HepG2 (cell line): ENCODE measurements around the gene CCDC177. TPM values are rescaled to one million over a fixed set of nuclear protein-coding genes. Genes with fewer than 3 reads are reported as not detected.
A peak's percentile ranks its signal among the peaks of the same experiment; 100 is the strongest.

Experiments used
- AHR ChIP-seq: IDR thresholded peaks from 2 replicates; pipeline ENCODE4 v1.6.1; 2018; ENCODE audit warnings: missing genetic modification reagents, missing compliant biosample characterization
- CBFB ChIP-seq: sonication (generic); formaldehyde crosslinking; IDR thresholded peaks from 2 replicates; pipeline ENCODE4 v1.4.0; 2020; ENCODE audit warnings: missing genetic modification reagents
- NFIB ChIP-seq: sonication (generic); formaldehyde crosslinking; IDR thresholded peaks from 2 replicates; pipeline ENCODE4 v1.9.0; 2021; ENCODE audit warnings: missing genetic modification reagents, mild to moderate bottlenecking, borderline replicate concordance
- SALL2 ChIP-seq: sonication (generic); formaldehyde crosslinking; IDR thresholded peaks from 2 replicates; pipeline ENCODE4 v1.8.1; 2023; ENCODE audit warnings: mild to moderate bottlenecking, missing genetic modification reagents, inconsistent platforms
- SP1 ChIP-seq, 2 experiments: fragments of 450-650 bp in 1 of 2; sonication (generic) in 1 of 2; formaldehyde crosslinking in 1 of 2; IDR thresholded peaks; 2 replicates each; pipeline versions ENCODE4 v1.4.0 to v1.6.1; 2016 to 2020; ENCODE audit warnings: missing genetic modification reagents in 1 of 2
- SPEN ChIP-seq: sonication (generic); formaldehyde crosslinking; IDR thresholded peaks from 2 replicates; pipeline ENCODE4 v1.5.1; 2020; ENCODE audit warnings: low read depth, mild to moderate bottlenecking, missing genetic modification reagents
- SSRP1 ChIP-seq: IDR thresholded peaks from 2 replicates; pipeline ENCODE4 v1.6.1; 2016; ENCODE audit warnings: control low read depth
- TBX2 ChIP-seq: sonication (generic); formaldehyde crosslinking; IDR thresholded peaks from 2 replicates; pipeline ENCODE4 v1.5.0; 2020; ENCODE audit warnings: missing genetic modification reagents, mild to moderate bottlenecking, borderline replicate concordance
- ZNF263 ChIP-seq: sonication (generic); formaldehyde crosslinking; IDR thresholded peaks from 2 replicates; pipeline ENCODE4 v1.4.0; 2020; ENCODE audit warnings: missing genetic modification reagents
- ZNF354B ChIP-seq: sonication (generic); formaldehyde crosslinking; IDR thresholded peaks from 2 replicates; pipeline ENCODE4 v1.8.0; 2022; ENCODE audit warnings: mild to moderate bottlenecking, missing genetic modification reagents
- ZNF644 ChIP-seq: IDR thresholded peaks from 2 replicates; pipeline ENCODE4 v1.6.1; 2016; ENCODE audit warnings: low read depth
- ZNF782 ChIP-seq: sonication (generic); formaldehyde crosslinking; IDR thresholded peaks from 2 replicates; pipeline ENCODE4 v1.4.0; 2020; ENCODE audit warnings: missing genetic modification reagents, mild to moderate bottlenecking, borderline replicate concordance
- polyA plus RNA-seq, 8 experiments: library from polyadenylated mRNA; depleted of rRNA in 3 of 8; stranded (reverse) in 7 of 8; unstranded in 1 of 8; fragments of >200 nt; fragmentation: Illumina TruSeq in 4 of 8; extraction: Trizol in 4 of 8; gene quantifications; 2 replicates each; pipeline versions ENCODE4 v1.2.1 to v1.2.3, GENCODE V29; 2011 to 2016; ENCODE audit warnings: low read depth in 4 of 8, missing spikeins in 1 of 8, mixed read lengths in 1 of 8; ENCODE audit not compliant: insufficient read depth in 1 of 8
- total RNA-seq, 5 experiments: library from RNA; depleted of rRNA; stranded (reverse); fragments of >200 nt; fragmentation: Illumina TruSeq; extraction: Trizol; gene quantifications; 2 replicates each; pipeline ENCODE4 v1.2.3, GENCODE V29; 2016; ENCODE audit warnings: low read depth in 1 of 5
- TF ChIP-seq, protein P1 (sequence below): sonication (generic); formaldehyde crosslinking; IDR thresholded peaks from 2 replicates; pipeline ENCODE4 v1.9.0; 2021; ENCODE audit warnings: missing genetic modification reagents, mild to moderate bottlenecking, borderline replicate concordance
- TF ChIP-seq, protein P2 (sequence below): fragments of 450-650 bp; IDR thresholded peaks from 2 replicates; pipeline ENCODE4 v1.6.1; 2017
- TF ChIP-seq, protein P3 (sequence below): sonication (generic); formaldehyde crosslinking; IDR thresholded peaks from 2 replicates; pipeline ENCODE4 v1.4.0; 2020; ENCODE audit warnings: missing genetic modification reagents
- TF ChIP-seq, protein P4 (sequence below): sonication (generic); formaldehyde crosslinking; IDR thresholded peaks from 2 replicates; pipeline ENCODE4 v1.4.0; 2020; ENCODE audit warnings: missing genetic modification reagents, borderline replicate concordance
- TF ChIP-seq, protein P5 (sequence below): sonication (generic); formaldehyde crosslinking; IDR thresholded peaks from 2 replicates; pipeline ENCODE4 v1.4.0; 2020; ENCODE audit warnings: missing genetic modification reagents, borderline replicate concordance

Gene CCDC177
- total and polyA plus RNA-seq, 2 of the 13 experiments (the other 11 are each of a cell fraction or from before 2014, with no cell fraction given) = not detected

DNA sequence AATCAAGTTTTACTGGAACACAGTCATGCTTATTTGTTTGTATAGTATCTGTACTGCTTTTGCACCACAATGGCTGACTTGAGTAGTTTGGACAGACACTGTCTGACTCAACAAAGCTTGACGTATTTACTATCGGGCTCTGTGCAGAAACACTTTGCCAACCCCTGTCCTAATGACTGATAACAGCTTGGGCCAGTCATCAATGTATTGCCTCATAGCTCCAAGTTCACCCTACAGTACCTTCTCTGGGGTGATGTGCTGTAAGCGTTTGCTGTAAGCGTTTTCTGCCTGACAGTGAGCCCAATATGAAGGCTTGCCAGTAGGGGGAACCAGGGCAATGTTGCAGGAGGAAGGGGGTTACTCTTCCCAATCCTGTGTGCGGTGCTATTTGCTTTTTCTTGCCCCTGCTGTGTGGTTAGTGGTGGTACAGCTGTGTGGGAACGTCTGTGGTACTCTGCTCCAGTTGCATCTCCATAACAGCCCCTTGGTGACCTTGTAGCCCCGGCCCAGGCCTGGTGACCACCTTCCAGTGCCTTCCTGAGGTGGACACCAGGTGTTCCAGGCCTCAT is 5.4 kb upstream of the CCDC177 start (continued):
- TF ChIP-seq, protein P1, sequence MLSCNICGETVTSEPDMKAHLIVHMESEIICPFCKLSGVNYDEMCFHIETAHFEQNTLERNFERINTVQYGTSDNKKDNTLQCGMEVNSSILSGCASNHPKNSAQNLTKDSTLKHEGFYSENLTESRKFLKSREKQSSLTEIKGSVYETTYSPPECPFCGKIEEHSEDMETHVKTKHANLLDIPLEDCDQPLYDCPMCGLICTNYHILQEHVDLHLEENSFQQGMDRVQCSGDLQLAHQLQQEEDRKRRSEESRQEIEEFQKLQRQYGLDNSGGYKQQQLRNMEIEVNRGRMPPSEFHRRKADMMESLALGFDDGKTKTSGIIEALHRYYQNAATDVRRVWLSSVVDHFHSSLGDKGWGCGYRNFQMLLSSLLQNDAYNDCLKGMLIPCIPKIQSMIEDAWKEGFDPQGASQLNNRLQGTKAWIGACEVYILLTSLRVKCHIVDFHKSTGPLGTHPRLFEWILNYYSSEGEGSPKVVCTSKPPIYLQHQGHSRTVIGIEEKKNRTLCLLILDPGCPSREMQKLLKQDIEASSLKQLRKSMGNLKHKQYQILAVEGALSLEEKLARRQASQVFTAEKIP (CRISPR knock-in tag) = no peak
- TF ChIP-seq NFIB (CRISPR knock-in tag) (no peak), AHR (no peak), ZNF354B (no peak), ZNF644 (peak; percentile 95), SP1 (IDR thresholded peaks at IDR 0.05) (no peak), SP1 (CRISPR knock-in tag; IDR thresholded peaks at IDR 0.05) (no peak), ZNF263 (CRISPR knock-in tag) (no peak), SSRP1 (no peak), SALL2 (CRISPR knock-in tag) (no peak), CBFB (no peak), SPEN (0 out of 2 replicates have a peak, but pooled peaks have one; percentile 31), TBX2 (CRISPR knock-in tag) (peak; percentile 91), ZNF782 (CRISPR knock-in tag) (no peak)
- TF ChIP-seq, protein P2, sequence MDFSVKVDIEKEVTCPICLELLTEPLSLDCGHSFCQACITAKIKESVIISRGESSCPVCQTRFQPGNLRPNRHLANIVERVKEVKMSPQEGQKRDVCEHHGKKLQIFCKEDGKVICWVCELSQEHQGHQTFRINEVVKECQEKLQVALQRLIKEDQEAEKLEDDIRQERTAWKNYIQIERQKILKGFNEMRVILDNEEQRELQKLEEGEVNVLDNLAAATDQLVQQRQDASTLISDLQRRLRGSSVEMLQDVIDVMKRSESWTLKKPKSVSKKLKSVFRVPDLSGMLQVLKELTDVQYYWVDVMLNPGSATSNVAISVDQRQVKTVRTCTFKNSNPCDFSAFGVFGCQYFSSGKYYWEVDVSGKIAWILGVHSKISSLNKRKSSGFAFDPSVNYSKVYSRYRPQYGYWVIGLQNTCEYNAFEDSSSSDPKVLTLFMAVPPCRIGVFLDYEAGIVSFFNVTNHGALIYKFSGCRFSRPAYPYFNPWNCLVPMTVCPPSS = no peak
- TF ChIP-seq, protein P3, sequence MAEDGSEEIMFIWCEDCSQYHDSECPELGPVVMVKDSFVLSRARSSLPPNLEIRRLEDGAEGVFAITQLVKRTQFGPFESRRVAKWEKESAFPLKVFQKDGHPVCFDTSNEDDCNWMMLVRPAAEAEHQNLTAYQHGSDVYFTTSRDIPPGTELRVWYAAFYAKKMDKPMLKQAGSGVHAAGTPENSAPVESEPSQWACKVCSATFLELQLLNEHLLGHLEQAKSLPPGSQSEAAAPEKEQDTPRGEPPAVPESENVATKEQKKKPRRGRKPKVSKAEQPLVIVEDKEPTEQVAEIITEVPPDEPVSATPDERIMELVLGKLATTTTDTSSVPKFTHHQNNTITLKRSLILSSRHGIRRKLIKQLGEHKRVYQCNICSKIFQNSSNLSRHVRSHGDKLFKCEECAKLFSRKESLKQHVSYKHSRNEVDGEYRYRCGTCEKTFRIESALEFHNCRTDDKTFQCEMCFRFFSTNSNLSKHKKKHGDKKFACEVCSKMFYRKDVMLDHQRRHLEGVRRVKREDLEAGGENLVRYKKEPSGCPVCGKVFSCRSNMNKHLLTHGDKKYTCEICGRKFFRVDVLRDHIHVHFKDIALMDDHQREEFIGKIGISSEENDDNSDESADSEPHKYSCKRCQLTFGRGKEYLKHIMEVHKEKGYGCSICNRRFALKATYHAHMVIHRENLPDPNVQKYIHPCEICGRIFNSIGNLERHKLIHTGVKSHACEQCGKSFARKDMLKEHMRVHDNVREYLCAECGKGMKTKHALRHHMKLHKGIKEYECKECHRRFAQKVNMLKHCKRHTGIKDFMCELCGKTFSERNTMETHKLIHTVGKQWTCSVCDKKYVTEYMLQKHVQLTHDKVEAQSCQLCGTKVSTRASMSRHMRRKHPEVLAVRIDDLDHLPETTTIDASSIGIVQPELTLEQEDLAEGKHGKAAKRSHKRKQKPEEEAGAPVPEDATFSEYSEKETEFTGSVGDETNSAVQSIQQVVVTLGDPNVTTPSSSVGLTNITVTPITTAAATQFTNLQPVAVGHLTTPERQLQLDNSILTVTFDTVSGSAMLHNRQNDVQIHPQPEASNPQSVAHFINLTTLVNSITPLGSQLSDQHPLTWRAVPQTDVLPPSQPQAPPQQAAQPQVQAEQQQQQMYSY (CRISPR knock-in tag) = no peak
- TF ChIP-seq, protein P4, sequence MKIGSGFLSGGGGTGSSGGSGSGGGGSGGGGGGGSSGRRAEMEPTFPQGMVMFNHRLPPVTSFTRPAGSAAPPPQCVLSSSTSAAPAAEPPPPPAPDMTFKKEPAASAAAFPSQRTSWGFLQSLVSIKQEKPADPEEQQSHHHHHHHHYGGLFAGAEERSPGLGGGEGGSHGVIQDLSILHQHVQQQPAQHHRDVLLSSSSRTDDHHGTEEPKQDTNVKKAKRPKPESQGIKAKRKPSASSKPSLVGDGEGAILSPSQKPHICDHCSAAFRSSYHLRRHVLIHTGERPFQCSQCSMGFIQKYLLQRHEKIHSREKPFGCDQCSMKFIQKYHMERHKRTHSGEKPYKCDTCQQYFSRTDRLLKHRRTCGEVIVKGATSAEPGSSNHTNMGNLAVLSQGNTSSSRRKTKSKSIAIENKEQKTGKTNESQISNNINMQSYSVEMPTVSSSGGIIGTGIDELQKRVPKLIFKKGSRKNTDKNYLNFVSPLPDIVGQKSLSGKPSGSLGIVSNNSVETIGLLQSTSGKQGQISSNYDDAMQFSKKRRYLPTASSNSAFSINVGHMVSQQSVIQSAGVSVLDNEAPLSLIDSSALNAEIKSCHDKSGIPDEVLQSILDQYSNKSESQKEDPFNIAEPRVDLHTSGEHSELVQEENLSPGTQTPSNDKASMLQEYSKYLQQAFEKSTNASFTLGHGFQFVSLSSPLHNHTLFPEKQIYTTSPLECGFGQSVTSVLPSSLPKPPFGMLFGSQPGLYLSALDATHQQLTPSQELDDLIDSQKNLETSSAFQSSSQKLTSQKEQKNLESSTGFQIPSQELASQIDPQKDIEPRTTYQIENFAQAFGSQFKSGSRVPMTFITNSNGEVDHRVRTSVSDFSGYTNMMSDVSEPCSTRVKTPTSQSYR (CRISPR knock-in tag) = peak; percentile 21; the same call in 1 of the 2 replicates
- TF ChIP-seq, protein P5, sequence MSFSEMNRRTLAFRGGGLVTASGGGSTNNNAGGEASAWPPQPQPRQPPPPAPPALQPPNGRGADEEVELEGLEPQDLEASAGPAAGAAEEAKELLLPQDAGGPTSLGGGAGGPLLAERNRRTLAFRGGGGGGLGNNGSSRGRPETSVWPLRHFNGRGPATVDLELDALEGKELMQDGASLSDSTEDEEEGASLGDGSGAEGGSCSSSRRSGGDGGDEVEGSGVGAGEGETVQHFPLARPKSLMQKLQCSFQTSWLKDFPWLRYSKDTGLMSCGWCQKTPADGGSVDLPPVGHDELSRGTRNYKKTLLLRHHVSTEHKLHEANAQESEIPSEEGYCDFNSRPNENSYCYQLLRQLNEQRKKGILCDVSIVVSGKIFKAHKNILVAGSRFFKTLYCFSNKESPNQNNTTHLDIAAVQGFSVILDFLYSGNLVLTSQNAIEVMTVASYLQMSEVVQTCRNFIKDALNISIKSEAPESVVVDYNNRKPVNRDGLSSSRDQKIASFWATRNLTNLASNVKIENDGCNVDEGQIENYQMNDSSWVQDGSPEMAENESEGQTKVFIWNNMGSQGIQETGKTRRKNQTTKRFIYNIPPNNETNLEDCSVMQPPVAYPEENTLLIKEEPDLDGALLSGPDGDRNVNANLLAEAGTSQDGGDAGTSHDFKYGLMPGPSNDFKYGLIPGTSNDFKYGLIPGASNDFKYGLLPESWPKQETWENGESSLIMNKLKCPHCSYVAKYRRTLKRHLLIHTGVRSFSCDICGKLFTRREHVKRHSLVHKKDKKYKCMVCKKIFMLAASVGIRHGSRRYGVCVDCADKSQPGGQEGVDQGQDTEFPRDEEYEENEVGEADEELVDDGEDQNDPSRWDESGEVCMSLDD = no peak
